NCI-H2107 treated with DMSO at 0.1 percent for 48 hours (cell line): Measurements from ENCODE around the gene TNS1.
"Not testable (repeated sequence)": the region's sequence is repeated elsewhere in the genome, so short reads cannot be mapped to it uniquely, and the experiment has no call there.

Source experiments
- DNase-seq: peaks from one replicate; lab custom pipeline; 2025; ENCODE audit not compliant: unreplicated experiment; lab: John Stamatoyannopoulos, UW

The TNS1 gene

GRCh38 chr2:218030409-218031195 lies 27.8 kb upstream of the TNS1 start:
- DNase-seq: no peak

DNA sequence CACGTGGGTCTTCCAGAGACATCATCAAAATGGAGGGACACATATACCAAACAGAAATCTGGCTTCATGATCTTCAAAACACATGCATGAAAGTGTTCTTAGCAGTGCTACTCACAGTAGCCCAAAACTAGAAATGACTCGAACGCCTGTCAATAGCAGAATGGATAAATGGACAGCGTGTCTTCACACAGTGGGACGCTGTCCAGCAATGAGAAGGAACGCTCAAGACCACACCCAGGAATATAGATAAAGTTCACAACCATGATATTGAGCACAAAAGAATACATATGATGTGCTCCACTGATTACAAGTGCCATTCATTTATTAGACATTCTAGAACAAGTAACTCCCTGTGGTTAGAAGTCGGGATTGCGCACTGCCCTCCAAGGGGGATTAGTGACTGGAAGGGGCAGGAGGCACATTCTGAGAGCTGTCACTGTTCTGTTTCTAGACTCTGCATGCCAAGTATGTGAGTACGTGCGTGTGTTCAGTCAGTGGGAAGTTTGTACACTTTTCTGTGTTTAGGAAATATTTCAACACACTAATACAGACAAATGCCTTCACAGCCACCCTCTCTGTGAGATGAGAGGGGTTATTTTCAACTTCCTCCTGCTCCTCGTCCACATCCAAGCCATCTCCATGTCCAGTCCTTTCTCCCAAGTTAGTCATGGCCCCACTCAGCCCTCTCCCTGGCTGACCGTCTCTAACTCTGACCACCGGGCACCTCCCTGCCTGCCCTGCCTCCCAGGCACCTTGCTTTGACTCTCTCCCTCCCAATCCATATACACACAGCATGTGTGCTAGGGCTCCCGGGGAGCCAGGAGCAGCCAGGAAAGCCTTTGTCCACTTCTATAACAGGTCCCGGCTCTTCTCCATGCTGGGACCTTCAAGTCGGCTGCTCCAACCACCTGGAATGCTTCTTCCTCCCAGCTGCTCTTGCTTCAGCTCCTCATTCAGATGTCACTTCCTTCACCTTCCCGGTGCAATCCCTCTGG lies 26.9 kb upstream of the TNS1 start:
- no peak for DNase-seq

DNA sequence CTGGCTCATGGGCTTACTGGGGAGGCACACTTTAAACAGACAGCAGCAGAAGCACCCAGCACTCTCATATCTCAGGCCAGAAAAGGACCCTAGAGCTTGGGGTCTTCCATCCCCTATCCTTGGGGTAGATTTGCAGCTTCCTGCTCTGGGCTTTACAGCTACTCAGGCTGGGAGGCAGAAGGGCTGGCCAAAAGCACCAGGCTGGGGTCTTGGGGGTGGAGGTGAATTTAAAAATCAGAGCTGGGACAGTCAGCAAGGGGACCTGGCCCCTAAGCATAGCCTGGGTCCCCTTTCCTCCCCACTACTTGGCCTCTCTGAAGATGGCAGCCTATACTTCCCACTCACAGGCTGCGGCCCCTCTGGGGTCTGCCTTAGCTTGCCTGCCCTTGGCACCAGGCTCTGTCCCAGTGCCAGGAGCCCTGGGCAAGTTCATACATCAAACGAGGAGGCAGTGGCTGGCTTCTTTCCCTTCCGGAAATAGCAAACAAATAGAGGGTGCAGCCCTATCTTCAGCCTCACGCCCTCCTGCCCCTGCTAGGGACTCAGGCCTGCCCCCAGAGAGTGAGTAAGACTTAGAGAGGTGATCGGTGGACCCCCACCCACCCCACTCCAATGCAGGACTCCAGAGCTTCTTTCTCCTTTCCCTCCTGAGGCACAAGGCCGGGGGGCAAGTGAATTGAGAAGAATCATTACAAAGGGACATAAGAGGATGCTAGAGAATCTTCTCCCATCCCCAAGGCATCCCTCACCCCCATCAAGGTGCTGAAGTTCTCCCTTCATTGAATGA lies 26.0 kb upstream of the TNS1 start:
- no peak for DNase-seq

GRCh38 chr2:218028189-218028495 lies 25.3 kb upstream of the TNS1 start:
- no peak for DNase-seq

GRCh38 chr2:218027426-218028188 lies 24.8 kb upstream of the TNS1 start:
- no peak for DNase-seq

DNA sequence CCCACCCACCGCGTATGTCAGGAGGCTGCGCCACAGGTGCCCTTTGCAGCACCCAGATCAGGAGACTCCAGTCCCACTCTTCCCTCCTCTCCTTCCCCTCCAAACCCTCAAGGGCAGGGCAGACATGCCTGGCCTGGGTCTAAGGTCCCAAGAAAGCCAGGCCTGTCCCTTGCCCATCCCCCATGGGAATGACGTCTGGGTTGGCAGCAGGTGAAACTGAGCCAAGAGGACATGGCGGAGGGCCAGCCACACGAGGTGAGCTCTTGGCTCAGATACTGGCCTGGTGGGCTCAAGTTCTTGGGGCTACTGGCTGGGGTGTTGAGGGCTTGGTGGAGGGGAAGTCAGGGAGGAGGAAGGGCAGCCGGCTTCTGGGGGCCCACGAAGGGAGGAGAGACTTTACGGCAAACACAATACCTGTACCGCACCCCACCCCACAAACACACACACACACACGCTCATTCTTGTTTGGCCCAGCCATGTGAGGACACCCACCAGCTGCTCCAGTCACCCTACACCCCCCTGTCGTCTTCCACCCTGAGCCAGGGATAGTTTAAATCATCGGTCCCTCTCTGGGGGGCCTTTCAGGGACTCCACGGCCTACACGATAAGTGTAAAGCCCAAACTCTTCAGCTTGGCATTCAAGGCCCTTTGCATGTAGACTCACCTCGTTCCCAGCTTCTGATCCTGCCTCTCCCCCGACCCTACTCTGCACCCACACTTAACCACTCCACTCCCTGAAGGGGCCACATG lies 24.1 kb upstream of the TNS1 start:
- DNase-seq: no peak

GRCh38 chr2:218026244-218026643 lies 23.4 kb upstream of the TNS1 start:
- DNase-seq: no peak

GRCh38 chr2:218024871-218025270 lies 22.1 kb upstream of the TNS1 start:
- no peak for DNase-seq

GRCh38 chr2:218024336-218024735 lies 21.5 kb upstream of the TNS1 start:
- DNase-seq: no peak

DNA sequence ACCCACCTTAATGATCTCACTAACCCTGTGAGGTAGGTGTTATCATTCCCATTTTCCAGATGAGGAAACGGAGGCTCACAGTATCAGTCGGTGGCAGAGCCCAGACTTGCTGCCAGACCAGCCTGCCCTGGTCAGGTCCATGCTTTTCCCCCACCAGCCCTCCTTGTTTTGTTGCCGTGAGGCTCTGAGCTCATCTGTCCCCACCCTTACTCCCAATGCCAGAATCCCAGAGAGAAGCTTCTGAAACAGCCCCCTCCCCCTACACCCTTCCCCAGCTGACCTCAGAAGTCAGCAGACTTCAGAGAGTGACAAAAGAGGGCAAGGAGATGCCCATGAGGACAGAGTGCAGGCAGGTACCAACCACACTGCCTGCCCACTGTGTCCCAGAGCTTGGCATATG lies 20.8 kb upstream of the TNS1 start:
- no peak for DNase-seq

DNA sequence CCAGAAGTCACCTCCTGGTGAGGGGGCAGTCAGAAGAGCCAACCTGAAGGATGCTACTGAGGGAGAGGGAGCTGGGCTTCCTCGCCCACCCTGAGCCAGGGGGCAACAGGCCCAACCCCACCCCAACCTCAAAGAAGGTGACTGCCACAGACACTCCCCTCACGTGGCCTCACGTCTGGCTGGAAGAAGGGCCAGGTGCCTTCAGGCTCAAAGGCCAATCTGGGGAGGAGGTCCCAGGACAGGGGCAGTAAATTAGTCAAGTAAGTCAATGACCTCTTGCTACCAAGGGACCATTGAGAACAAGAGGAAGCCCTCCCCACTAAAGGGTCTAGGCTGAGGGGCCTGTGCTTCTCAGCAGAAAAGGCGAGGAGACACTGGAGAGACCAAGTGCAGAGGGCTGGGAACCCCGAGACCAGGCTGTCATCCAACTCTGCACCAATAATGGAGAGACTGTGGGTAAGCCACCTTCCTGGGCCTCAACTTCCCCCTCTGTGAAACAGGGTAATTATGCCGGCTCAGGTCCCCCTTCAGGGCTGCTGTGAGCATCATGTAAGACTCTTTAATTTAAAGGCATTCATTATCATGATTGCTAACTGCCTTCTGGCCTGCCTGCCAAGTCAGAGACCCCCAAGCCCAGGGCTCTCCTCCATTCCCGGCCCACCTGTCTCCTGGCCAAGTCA lies 20.2 kb upstream of the TNS1 start:
- no peak for DNase-seq

GRCh38 chr2:218022131-218022850 lies 19.5 kb upstream of the TNS1 start:
- DNase-seq: no peak

DNA sequence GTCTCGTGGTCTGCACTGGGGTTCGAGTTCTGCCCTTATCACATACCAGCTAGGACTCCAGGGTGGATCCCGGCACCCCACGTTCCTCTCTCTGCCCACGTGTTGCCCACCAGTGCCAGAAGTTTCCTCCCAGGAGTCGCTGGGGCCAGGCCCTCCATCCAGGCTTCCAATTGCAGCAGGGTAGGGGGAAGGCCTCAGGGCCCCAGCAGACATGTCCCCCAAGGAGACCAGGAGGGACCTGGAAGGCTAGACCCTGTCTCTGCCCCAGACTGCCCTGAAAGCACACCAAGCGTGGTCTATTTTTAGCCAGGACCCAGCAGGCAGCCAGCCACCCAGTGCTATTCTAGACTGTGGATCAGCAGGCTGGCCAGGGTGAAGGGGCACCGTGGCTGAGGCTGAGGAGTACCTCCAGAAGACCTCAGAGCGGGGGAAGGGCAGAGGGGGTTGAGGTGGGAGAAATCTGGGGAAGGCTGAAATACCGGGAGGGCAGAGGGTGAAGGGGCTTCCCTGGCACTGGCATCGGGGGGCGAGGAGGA lies 18.8 kb upstream of the TNS1 start:
- no peak for DNase-seq

DNA sequence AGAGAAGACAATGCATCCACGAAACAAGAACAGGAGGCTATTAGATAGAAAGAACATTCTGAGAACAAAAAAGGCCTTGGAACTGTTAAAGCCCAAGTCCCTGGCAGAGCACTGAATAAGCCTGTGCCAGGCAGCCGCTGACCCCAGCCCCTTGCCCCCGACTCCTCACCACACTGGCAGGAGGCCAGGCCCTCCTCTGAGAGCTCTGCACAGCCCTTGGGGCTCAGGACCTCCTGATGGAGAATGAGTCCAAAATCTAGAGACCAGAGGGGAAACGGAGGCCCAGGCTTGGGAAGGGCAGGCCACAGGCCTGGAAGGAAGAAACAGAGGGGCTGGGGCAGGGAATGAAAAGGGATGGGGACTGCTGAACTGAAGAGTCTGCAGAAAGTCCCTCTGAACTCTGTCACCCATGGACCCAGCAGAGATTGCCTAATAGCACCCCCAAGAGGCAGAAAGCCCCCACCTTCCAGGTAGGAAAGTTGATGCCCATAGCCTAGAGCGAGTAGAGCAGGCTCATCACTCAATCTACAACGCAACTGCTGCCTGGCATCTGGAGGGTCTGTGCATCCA lies 18.3 kb upstream of the TNS1 start:
- DNase-seq: no peak

DNA sequence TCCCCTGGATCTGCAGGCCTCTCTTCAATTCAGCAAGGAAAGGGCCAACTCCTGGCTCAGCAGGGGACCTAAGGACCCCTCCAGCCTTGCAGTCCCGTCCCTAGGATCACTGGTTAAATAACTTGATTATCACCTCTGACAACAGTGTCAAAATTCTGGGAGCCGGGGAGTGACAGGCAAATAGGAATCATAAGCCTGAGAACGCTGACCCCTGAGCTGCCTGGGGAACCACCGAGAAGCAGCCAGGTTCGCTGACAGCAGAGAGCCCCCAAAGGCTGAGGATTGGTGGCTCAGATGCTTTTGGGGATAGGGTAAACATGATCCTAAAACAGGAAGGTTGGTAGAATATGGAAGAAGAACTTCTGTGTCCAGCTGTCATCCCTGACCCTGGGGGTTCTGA lies 17.5 kb upstream of the TNS1 start:
- DNase-seq: no peak

DNA sequence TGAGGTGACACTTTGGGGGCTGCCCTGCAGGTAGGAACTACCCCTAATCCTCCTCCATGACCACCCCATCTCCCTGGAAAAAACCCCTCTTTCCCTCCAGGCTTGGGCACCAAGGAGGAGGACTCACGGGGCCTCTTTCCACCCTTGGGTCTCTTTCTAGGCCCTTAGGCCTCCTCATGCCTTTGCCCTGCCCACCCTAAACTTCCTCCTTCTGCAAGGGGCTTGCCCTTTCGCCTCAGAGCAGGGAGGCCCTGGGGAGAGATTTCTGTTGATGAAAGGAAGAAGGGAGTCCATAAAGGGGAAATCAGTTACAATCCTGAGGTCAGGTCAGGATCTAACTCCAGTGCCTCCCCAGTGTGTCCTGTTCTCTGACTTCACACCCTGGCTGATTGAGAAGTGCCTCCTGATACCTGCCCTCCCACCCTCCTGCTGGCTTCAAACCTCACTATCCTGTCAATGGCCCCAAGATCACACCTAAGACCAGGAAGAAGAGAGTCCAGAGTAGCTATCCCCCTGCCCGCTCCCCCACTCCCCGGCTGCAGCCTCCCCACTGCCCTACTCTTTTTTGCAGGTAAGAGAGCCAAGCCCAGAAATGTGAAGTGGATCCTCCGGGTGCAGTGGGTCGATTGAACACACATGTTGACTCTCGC lies 16.7 kb upstream of the TNS1 start:
- no peak for DNase-seq

DNA sequence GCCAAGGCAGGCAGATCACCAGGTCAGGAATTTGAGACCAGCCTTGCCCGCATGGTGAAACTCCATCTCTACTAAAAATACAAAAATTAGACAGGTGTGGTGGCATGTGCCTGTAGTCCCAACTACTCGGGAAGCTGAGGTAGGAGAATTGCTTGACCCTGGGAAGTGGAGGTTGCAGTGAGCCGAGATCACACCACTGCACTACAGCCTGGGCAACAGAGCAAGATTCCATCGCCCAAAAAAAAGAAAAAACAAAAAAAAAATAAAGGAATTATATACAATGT lies 16.0 kb upstream of the TNS1 start:
- not testable (repeated sequence) for DNase-seq
